GM12864 (cell line): ENCODE data around the gene ZNF385C.

Source experiments
- DNase-seq: peaks from one replicate; pipeline ENCODE4 v3.0.0-alpha.2; 2011; ENCODE audit warnings: low read depth
- H3K4me3 ChIP-seq: 2 replicates; pipeline ENCODE4 v1.5.1; 2011; ENCODE audit warnings: mild to moderate bottlenecking, low read depth, low read length, control low read depth
- TF ChIP-seq, protein P1 (sequence below): IDR thresholded peaks from 2 replicates; pipeline ENCODE4 v1.5.1; 2011; ENCODE audit warnings: low read depth, mild to moderate bottlenecking, moderate library complexity, low read length, control low read depth, inconsistent platforms; ENCODE audit errors: missing control alignments

Gene ZNF385C

GRCh38 chr17:42071810-42072209 lies 26.5 kb downstream of the ZNF385C start:
- TF ChIP-seq, protein P1, sequence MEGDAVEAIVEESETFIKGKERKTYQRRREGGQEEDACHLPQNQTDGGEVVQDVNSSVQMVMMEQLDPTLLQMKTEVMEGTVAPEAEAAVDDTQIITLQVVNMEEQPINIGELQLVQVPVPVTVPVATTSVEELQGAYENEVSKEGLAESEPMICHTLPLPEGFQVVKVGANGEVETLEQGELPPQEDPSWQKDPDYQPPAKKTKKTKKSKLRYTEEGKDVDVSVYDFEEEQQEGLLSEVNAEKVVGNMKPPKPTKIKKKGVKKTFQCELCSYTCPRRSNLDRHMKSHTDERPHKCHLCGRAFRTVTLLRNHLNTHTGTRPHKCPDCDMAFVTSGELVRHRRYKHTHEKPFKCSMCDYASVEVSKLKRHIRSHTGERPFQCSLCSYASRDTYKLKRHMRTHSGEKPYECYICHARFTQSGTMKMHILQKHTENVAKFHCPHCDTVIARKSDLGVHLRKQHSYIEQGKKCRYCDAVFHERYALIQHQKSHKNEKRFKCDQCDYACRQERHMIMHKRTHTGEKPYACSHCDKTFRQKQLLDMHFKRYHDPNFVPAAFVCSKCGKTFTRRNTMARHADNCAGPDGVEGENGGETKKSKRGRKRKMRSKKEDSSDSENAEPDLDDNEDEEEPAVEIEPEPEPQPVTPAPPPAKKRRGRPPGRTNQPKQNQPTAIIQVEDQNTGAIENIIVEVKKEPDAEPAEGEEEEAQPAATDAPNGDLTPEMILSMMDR = no peak
- no peak overlapping the region for H3K4me3 ChIP-seq
- DNase-seq = no peak

DNA sequence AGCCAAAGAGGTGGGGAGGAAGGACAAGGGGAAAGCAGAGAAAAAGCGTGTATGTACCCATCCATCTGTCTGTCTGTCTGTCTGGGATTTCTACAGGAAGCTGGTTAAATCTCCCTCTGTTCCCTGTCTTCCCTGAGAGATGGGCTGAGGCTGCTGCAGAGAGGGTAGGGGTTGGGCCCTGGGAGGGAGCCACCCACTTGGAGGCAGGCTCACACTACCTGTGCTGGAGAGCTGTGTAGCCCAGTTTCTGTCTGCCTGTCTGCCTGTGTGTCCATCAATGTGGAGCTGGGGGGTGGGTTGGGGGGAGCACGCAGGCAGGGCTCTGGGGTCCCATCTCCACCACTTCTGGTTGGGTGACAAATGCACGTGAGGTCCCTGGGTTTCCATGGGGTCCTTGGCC lies 29.3 kb downstream of the ZNF385C start:
- no peak overlapping the region for H3K4me3 ChIP-seq
- DNase-seq = no peak
- TF ChIP-seq, protein P1 = no peak

GRCh38 chr17:42067371-42068091 lies 30.7 kb downstream of the ZNF385C start:
- DNase-seq = no peak
- TF ChIP-seq, protein P1 = peak; percentile 98
- no peak overlapping the region for H3K4me3 ChIP-seq

GRCh38 chr17:42065201-42065600 lies 33.1 kb downstream of the ZNF385C start:
- H3K4me3 ChIP-seq = no peak overlapping the region
- TF ChIP-seq, protein P1 = no peak
- DNase-seq = no peak

DNA sequence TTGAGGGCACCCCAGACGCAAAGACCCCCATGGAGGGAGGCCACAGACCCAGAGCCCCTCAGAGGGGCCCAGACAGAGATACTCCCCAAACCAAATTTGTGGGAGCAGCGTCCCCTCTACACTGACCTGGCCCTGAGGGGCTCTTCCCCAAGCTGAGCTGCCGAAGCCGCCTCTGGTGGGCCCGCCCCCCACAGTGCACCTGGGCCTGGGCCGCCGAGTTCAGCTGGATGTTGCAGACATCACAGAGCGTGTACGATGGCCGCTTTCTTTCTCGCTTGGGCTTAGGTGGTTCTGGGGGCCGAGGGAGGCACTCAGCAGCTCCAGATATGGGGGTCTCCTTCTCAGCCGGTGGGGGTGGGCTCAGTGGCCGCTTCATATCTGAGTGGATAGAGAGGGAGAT lies 35.6 kb downstream of the ZNF385C start:
- no peak for DNase-seq
- no peak overlapping the region for H3K4me3 ChIP-seq
- TF ChIP-seq, protein P1 = no peak

- H3K4me3 ChIP-seq = no peak overlapping the region
- TF ChIP-seq, protein P1 = no peak
- DNase-seq = no peak
Measured at GRCh38 chr17:42061646-42062487, 36.4 kb downstream of the ZNF385C start.
